Left renal cortex interstitium (tissue), 4 donors: Measurements from ENCODE around the gene EFCAB12. TPM values are rescaled to one million over a fixed set of nuclear protein-coding genes. Genes with fewer than 3 reads are reported as not detected.
A peak's percentile ranks its signal among the peaks of the same experiment; 100 is the strongest.

Experiments used
- DNase-seq, 4 donors: peaks; one replicate each; pipeline ENCODE4 v3.0.0-alpha.2; 2013; ENCODE audit warnings: low read depth in 4 of 4, low spot score in 2 of 4, missing footprints in 1 of 4
- polyA plus RNA-seq, 4 donors: library from polyadenylated mRNA; unstranded; fragments of 120-200 nt; gene quantifications; one replicate each; pipeline ENCODE4 v1.2.1, GENCODE V29; 2013; ENCODE audit not compliant: insufficient read length in 4 of 4

Gene EFCAB12
- 1 to 10 TPM; 3.0 to 6.0 (median 4.2) TPM for polyA plus RNA-seq

DNA sequence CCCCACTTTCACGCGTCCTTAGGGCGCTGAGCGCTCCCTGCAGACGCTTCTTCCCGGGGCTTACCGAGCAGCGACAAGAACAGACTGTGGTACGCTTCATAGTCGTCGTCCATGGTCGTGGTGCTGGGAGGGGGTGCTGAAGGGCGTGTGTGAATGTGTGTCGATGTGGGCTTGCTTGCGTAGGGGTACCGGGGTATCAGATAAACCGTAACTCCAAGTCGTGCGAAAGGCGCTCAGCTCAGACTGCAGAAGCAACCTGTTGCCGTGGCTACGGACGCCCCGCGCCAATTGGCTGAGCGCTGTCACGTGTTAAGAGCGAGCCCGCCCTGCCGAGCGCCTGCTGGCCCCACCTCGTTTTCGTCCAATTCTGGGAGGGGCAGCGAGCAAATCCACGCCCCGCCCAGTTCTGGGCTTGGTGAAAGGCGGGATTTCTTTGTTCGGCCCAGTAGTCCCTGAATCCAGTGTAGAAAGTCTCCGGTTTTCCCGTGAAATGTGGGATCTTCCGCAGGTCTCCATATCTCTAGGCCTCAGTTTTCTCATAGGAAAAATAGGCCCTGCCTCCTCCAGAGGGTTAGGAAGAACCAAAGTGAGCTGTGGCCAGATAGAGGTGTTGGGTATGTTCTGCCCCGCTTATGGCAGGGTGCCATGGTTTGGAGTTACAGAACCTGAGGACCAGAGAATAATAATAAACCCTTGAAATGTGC is at the start of gene EFCAB12:
EFCAB12 (minus strand) TSS at position 261 of the 704 bp plus-strand sequence; CDS start at position 113, 148 bp downstream.
- peak in 3 of 4 donors; percentile 71 to 89 (median 79) for DNase-seq

DNA sequence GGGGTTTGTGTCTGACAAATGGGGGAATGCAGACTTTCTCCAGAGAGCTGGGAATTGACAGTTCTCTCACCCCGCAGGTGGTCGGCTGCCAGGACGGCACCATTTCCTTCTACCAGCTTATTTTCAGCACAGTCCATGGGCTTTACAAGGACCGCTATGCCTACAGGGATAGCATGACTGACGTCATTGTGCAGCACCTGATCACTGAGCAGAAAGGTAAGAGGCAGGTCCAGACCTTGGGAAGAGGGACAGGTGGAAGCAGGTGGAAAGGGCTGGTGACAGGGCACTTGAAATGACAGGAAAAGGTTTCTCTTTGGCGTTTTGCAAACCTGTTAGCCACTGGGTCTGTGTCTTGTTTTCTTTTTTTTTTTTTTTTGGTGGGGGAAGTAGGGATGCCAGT is 48.1 kb upstream of the EFCAB12 start:
- no peak for DNase-seq

DNA sequence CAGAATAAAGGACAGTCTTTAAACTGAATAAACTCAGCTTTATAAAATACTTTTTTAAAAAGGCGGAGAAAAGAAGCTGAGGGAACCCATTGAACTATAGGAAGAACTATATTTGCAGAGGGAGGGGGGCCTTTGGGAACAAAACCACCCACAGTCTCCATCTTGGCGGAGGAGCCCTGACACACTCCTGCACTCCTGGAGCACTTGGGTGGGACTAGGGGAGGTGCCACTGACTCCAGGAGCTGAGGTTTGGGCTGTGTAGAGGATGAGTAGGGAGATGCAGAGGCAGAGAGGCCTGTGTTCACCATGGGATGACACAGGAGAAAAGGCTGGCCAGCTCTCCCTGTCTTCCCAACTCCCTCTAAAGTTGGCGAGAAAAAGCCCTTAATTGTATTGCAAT is 47.4 kb upstream of the EFCAB12 start:
- DNase-seq: no peak

DNA sequence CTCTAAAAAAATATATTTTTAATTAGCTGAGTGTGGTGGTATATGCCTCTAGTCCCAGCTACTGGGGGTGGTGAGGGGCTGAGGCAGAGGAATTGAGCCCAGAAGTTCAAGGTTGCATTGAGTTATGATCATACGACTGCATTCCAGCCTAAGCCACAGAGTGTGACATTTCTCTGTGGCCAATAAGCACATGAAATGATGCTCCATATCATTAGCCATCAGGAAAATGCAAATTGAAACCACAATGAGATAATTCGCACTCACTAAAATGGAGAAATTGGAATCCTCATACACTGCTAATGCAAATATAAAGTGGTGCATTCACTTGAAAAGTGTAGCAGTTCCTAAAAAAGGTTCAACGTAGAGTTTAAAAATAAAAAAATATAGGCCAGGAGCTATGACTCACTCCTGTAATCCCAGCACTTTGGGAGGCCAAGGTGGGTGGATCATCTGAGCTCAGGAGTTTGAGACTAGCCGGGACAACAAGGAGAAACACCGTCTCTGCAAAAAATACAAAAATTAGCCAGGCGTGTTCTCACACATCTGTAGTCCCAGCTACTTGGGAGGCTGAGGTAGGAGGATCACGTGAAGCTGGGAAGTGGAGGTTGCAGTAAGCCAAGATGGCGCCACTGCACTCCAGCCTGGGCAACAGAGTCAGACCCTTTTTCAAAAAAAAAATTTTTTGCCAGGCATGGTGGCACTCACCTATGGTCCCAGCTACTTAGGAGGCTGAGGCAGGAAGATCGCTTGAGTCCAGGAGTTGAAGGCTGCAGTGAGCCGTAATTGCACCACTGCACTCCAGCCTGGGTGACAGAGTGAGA is 46.8 kb upstream of the EFCAB12 start:
- no peak for DNase-seq

DNA sequence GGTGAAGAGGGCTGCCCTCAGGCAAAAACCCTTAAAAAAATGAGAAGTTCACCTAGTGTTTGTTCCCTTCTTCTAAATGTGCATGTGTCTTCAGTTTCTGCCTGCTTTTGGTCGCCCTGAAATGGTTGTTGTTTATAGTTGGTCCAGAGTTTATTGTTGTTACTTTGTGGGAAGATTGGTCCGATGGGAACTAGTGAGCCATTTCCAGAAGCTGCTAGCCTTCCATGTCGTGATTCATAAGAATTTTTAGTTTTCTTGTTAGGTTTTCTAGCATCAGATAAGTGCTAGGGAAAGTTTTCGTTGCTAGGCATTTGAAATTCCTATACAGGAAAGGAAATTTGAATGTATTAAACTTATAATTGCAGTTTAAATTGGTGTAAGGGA is 45.3 kb upstream of the EFCAB12 start:
- no peak for DNase-seq

DNA sequence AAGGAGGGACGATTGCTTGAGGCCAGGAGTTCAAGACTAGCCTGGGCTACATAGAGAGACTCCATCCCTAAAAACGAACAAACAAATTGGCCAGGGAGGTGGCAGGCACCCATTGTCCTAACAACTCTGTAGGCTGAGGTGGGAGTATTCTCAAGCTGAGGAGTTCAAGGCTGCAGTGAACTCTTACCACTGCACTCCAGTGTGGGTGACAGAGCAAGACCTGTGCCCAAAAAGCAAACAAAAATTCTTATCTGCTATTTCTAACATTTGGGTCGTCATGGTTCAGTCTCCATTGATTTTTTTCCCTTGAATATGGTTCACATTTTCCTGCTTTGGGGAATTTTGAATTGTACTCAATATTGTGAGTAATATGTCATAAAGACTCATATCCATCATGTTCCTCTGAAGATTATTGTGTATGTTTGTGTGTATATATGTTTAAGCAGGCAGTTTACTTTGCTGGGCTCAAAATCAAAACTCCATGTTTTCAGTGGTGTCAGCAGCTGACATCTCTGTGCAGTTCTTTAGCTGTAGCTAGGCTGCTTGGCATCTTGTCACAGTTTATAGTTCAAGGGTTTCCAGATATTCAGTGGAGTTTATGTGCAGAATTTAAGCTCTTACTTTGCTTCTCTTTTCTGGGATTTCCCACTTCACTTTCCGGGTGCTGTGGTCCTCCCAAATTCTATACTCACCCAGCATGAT is 44.8 kb upstream of the EFCAB12 start:
- no peak for DNase-seq

DNA sequence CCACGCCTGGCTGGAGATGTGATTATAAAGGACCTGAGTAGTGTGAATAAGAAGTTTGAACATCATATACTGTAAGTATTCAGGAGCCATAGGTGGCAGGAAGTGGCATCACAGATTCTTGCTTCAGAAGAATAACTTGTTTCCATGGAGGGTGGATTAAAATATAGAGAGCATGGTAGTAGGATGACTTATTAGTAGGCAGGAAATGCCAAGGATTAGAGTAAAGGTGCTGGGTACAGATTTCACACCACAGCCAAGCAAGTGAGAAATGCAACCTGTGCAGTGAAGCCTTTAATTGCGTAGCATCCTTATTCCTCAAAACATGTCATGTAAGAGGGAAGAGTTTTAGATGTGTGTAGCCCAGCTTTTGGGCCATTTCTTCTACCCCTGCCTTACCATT is 42.4 kb upstream of the EFCAB12 start:
- no peak for DNase-seq

DNA sequence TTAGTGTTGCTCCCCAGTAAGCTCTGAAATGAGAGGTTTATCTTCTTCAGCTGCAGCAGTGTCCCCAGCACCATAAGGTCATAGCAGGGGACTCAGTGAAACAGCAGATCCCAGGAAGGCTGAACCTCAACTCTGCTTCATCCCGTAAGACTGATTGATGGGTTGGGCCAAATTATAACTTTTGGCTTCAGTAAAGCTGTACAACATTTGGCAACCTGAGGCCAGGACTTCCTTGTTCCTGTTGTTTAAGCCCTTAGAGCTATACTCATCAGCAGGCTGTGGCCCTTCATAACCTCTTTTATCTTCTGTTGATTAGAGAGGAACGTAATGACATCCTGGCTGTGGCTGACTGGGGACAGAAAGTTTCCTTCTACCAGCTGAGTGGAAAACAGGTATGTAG is 40.6 kb upstream of the EFCAB12 start:
- DNase-seq: no peak

DNA sequence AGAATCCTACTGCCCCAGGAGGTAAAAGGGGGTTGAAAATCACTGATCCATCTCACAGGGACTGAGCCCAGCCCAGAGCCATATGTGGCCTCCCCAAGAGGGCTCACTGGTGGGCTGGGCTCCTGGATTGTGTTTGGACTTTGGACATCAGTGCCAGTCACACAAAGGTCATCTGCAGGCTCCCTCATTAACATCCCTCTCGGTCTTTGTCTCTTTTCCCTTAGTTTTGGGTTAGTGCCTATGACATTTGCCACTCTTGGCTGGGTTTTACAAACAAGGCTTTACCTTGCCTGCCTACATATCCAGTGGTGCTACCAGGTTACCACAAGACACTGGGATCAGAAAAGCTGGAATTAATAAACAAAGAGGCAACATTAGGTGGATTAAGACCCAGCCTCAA is 39.5 kb upstream of the EFCAB12 start:
- DNase-seq: no peak

DNA sequence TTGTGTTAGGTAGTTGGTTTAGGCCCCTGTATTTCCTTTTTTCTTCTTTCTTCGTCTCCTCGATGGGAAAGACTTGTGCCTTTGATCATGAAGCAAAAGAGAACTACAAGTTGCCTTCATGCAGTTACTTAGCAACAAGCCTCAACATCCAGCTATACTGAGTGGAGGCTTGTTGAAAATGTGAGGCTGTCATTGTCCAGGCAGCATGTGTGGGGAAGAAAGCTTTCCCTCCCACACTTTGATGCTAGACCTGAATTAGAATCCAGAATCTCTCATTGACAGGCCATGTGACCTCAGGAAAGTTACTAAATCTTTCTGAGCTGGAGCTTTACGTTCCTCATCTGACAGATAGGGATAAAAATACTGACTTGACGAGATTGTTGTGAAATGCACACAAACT is 35.3 kb upstream of the EFCAB12 start:
- no peak for DNase-seq

DNA sequence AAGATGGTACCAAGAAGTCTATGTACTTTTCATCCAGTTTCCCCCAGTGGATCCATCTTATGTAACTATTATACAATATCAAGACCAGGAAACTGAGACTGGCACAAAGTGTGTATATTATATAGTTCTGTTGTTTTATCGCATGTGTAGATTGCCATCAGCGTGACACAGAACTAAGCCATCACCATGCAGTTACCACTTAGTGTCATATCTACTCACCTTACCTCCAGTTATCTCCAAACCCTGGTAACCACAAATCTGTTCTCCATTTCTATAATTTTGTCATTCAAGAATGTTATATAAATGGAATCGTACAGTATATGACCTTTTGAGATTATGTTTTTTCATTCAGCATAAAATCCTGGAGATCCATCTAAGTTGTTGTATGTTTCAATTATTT is 34.7 kb upstream of the EFCAB12 start:
- DNase-seq: no peak

DNA sequence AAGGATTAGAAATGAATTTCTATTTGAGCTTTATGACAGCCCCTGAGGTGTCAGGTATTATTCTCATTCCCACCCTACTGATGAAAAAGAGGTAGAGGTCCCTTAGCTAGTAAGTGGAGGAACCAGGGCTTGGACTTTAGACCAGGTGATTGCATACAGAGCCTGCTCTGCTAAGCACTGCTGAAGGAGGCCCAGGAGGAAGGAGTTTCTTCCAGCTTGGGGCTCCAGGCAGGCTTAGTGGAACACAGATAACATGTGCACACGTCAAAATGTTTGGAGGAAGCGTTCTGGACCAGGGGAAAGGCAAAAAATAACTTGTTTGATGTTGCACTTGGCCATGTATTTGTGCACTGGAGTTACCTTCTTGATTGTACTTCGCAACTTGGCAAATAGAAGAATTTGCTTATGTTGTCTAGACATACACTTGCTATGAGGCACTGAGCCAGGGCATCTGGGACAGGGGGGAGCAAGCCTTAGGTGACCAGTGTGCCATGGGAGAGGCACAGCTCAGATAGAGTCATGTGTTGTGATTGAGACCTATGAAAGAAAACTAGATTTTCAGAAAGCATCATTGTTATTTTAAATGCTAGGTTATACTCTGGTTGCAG is 34.0 kb upstream of the EFCAB12 start:
- no peak for DNase-seq

DNA sequence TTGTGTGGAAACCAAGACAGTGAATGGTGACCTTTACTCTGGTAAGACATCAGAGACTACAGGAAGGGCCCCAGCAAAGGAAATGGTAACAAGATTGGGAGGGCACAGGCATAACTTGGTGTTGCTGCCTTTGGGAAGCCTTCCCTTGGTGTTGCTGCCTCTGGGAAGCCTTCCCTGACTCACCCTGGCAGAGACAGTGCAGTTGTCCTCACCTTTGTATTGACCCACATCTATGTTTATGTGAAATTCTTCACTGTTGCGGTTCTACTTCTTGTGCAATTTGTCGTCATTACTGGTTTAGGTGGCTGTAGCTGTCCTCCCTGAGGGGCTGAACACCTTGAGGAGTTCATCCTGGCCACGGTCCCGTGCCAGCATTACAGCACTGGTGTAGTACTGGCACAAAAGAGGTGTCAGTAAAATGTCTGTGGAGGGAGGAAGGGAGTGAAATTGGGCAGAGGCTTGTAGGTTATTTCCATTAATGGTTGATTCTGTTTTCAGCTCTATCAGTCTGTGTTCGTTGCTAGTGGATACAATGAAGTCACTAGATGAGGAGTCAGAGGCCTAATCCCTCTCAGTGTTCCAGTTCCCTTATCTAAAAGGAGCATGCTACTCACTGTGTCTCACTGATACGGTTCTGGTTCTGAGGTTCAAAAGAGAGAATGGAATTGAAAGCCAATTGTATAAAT is 33.2 kb upstream of the EFCAB12 start:
- DNase-seq: no peak

DNA sequence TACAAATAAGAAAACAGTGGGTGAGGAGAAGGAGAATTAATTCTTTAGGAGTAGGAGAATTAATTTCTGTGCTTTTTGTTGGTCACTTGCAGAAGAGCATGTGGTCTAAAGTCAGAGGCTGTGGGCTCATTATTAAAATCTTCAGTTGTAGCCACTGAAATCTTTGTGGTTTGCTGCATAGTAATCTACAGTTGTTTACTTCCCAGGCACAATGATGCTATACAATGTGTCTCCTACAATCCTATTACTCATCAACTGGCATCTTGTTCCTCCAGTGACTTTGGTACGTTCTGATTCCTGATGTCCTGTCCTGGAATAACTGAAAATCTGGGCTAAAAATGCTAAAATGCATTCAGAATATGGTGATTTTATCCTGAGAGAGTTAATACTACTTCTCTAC is 32.6 kb upstream of the EFCAB12 start:
- no peak for DNase-seq

DNA sequence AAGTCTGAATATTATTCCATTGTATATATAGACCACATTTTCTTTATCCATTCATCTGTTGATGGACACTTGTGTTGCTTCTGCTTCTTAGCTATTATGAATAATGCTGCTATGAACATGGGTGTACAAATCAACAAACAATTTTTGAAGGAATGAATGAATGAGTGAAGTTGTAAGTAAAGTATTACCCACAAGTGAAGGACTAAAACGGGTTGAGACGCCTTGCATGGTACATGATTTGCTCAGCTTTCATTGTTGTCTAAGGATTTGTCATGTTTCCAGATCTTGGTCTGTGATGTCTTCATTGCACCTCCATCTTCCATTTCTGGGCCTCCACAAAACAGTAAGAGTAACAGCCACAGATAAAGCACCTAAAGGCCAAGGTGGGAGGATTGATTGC is 32.1 kb upstream of the EFCAB12 start:
- DNase-seq: no peak

DNA sequence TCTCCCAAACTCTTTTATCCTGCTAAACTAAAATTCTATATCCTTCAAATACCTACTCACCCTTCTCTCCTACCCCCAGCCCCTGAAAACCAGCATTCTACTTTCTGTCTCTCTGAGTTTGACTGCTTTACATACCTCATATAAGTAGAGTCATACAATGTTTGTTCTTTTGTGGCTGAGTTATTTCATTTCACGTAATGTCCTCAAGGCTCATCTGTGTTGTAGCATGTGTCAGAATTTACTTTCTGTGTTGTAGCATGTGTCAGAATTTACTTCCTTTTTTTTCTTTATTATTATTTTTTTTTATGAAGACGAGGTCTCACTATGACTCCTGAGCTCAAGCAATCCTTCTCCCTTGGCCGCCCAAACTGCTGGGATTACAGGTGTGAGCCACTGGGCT is 31.7 kb upstream of the EFCAB12 start:
- DNase-seq: no peak

DNA sequence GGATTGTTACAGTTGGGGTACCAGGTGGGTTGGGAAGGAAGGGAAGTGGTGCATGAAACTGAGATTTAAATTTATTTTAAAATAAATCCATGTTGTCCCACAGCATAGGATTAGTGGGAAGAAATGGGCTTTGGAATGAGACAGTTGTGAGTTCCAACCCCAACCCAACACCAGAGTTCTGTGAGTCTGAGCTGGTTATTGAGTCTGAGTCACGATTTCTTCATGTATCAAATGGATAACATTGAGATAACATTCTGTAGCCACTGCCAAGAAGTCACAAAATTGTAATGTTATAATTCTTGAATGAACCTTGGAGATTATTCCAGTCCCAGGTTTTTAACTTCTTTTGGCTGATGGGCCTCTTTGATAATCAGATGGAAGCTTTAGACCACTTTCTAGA is 25.3 kb upstream of the EFCAB12 start:
- no peak for DNase-seq

DNA sequence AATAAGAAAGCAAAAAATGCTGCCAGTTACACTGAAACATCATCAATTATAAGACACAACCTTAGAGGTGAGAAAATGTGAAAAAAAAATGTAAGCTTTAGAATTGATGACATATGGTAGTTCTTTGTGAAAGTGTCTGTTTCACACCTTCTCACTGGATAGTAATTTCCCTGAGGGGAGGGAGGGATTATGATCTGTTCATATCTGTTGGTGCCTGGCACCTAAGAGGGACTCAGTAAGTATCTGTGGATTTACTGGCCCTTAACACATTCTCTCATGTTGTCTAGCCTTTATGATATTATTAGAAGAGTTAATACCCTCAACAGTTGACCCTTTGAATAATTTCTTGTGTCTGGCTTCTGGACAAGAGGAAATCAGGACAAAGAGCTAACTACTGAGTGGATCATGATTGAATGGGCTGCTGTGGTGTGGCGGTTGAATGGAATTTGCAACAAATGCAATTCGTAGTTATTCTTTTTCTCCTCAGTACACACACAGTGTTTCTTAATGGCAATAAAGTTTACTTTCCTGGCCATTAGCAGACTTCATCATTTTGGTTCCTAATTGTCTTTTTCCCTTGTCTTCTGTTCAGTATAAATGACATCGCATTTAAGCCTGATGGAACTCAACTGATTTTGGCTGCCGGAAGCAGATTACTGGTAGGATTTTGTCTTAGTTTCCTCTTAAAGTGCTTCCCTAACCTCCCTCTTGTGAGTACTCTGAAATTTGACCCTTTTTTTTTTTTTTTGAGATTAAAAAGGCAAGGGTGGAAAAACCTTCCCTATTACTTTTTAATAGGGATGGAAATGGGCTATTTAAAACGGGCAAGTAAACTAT is 21.1 kb upstream of the EFCAB12 start:
- DNase-seq: no peak

DNA sequence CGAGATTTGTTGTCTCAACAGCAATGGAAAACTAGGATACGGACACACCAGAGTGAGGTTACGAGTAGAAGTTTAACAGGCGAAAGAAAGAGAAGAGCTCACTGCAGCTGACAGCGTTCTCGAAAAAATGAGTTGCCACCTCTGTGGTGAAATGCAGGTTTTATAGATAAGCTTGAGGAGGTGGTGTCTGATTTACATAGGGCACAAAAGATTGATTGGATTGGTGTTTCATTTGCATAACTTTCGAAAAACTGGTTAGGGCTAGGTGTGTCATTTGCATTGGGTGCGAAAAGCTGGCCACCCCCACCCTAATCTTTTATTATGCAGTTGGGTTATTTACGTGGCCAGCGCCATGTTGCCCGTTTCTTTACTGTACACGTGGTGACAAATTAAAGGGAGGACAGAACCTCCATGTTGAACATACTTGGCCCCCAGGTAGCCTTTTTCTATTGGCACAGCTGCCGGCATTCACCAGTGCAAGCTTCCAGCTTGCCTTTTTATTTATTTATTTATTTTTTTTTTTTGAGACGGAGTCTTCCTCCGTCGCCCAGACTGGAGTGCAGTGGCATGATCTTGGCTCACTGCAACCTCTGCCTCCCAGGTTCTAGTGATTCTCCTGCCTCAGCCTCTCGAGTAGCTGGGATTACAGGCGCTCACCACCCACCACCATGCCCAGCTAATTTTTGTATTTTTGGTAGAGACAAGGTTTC is 19.9 kb upstream of the EFCAB12 start:
- DNase-seq: no peak
